ENCODE data around the gene CSTB.

The CSTB gene

DNA sequence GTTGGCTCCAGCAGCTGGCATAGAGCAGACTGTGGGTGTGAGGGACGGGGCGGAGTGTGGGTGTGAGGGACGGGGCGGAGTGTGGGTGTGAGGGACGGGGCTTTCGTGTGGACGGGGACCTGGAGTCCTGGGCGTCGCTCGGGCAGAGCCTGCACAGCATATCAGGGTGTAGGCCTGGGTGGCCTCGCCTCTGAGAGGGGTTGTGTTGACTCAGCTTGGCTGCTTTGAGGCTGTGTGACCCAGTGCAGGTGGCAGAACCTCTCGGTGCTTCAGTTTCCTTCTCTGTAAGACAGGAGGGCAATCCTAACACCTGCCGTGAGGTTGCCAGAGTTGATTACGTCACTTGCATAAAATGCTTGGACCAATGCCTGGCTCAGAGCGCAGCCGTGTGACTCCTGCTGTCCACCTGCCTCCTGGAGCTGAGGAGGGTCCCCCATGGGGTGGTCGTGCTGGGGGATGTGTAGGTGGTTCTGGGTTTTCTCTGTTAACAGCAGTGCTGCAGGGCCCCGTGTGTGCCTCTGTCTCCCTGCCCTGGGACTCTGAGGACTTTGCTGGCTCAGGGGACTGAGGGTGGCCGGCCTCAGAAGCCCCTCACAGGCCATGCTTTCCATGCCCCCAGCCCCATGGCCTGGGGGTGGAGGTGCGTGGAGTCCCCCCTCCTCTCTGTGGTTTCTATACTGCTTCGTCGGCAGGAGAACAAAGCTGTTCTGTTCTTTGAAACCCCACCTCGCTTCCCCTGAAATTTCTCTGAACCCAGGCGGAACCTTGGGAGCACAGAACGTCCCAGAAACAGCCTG lies 41.8 kb downstream of the CSTB start:
- no peak for ATAC-seq (replicated peaks)
- peak overlapping the region; percentile 14 for H3K27ac Mint-ChIP-seq
- H3K27me3 Mint-ChIP-seq = no peaks in the 10 kb centered on the region
- H3K36me3 Mint-ChIP-seq = peaks cover 20 to 38% of the 10 kb centered on the region in 2 donors
- DNase-seq = no peak
- H3K4me1 Mint-ChIP-seq = peaks cover 16 to 40% of the 10 kb centered on the region in 2 donors
- H3K4me3 Mint-ChIP-seq = no peak overlapping the region
- H3K9me3 Mint-ChIP-seq = peaks cover 0 to 1% of the 10 kb centered on the region in 2 donors

DNA sequence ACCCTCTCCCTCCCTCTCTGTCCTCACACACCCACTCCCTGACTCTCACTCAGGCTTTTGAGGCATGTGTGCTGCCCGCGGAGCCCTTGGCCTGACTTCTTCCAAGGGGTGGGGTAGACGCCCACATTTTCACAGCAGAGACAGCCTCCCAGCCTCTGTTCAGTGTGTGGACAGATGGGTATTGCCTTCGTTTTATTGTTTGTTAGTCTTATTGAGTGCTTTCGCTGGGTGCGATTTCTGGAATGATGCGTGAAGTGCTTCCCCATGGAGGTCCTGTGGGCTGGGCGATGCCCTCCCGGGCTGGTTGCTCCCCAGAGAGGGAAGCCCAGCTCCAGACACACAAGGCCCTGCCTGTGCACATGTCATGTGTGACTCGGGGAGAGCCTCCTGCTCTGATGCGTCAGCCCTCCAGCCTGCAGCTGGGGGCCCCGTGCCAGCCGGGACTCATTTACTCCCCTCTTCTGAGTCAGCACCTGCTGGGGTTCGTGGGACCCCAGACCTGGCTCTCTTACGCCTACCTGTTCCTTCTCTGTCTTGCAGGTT lies 42.5 kb downstream of the CSTB start:
- ATAC-seq (replicated peaks) = no peak
- Mint-ChIP-seq H3K36me3 (peaks cover 18 to 38% of the 10 kb centered on the region in 2 donors), H3K4me3 (no peak overlapping the region), H3K4me1 (peaks cover 20 to 42% of the 10 kb centered on the region in 2 donors), H3K27me3 (no peaks in the 10 kb centered on the region), H3K9me3 (no peaks in the 10 kb centered on the region), H3K27ac (peak overlapping the region; percentile 14)
- no peak for DNase-seq

DNA sequence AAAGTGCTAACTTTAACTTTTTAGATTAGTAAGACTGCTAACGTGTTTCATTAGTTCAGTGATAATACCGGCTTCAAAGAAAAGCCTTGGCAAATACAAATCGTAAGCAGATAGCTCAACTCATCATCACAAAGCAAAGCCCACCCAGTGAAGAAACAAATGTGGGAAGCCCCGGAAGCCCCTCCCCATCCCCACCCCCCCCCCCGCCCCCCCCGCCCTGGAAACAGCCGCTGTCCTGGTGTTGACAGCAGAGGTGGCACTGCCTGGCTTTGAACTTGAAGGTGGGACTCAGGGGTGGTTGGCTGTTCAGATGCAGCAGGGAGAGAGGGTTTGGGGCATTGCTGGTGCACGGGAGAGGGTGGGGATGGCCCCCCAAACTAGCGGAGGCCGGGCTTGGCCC lies 43.0 kb downstream of the CSTB start:
- Mint-ChIP-seq H3K36me3 (peaks cover 18 to 37% of the 10 kb centered on the region in 2 donors), H3K27me3 (no peaks in the 10 kb centered on the region), H3K27ac (no peak overlapping the region), H3K9me3 (no peaks in the 10 kb centered on the region), H3K4me3 (no peak overlapping the region), H3K4me1 (peaks cover 26 to 46% of the 10 kb centered on the region in 2 donors)
- DNase-seq = no peak
- ATAC-seq (replicated peaks) = no peak

DNA sequence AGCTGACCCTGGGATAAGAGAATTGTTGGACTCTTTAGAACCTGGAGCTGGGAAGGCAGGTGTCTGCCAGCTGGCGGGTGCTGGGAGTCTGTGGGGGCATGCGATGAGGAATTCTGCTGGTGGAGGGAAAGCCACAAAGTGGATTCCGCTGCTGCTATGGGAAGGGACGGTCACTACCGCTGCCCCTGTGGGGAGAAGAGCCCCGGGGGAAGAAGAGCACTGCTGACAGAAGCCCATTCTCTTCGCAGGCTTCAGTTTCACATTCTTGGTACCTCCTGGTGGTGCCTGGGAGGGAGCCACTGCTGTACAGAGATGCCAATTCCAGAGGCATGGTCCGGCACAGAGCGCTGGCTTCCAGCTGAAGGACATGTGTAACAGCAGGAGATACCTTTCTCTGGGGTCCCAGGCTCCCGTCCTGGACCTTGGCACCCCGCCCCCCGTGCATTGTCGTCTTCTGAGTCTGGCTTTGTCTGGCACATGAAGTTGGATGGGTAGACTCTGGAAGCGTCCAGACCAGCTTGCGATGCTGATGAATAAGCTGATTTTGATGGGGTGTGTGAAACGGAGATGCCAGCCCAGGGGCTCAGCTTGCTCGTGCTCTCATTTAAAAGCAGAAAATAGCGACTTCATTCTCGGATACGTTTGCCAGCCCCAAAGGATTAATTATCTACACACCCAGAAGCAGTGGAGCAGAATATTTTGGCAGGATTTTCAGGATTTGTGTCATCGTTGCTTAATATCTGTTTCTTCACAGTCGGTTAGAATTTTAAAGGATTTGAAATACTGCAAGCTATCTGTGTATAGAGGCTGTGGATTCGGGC lies 44.0 kb downstream of the CSTB start:
- DNase-seq (no peak), ATAC-seq (replicated peaks) (no peak)
- H3K27ac Mint-ChIP-seq = no peak overlapping the region
- H3K4me1 Mint-ChIP-seq = peaks cover 34 to 51% of the 10 kb centered on the region in 2 donors
- H3K9me3 Mint-ChIP-seq = no peaks in the 10 kb centered on the region
- H3K36me3 Mint-ChIP-seq = peaks cover 18 to 38% of the 10 kb centered on the region in 2 donors
- no peaks in the 10 kb centered on the region for H3K27me3 Mint-ChIP-seq
- no peak overlapping the region for H3K4me3 Mint-ChIP-seq

DNA sequence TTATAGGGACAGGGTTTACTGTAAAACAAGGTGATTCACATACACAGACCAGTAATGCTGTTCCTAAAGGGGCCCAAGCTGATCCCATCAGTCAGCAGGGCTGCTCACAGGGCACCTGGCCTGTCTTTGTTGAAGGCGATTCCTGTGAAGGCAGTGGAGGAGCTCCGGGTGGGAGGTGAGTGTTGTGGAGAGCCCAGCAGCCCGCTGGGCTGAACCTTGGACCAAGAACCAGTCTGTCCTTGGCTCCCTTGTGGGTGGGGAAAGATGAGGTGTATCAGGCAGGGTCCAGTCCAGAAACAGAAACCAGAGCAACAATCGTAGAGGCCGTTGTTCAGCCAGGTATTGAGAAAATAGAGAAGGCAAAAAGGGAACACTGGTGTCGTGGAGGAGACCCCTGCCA lies 44.6 kb downstream of the CSTB start:
- ATAC-seq (replicated peaks) = no peak
- Mint-ChIP-seq H3K27ac (peak overlapping the region; percentile 84), H3K4me1 (peaks cover 41 to 56% of the 10 kb centered on the region in 2 donors), H3K9me3 (peaks cover 0 to 3% of the 10 kb centered on the region in 2 donors), H3K27me3 (no peaks in the 10 kb centered on the region), H3K36me3 (peaks cover 15 to 39% of the 10 kb centered on the region in 2 donors), H3K4me3 (no peak overlapping the region)
- no peak for DNase-seq

DNA sequence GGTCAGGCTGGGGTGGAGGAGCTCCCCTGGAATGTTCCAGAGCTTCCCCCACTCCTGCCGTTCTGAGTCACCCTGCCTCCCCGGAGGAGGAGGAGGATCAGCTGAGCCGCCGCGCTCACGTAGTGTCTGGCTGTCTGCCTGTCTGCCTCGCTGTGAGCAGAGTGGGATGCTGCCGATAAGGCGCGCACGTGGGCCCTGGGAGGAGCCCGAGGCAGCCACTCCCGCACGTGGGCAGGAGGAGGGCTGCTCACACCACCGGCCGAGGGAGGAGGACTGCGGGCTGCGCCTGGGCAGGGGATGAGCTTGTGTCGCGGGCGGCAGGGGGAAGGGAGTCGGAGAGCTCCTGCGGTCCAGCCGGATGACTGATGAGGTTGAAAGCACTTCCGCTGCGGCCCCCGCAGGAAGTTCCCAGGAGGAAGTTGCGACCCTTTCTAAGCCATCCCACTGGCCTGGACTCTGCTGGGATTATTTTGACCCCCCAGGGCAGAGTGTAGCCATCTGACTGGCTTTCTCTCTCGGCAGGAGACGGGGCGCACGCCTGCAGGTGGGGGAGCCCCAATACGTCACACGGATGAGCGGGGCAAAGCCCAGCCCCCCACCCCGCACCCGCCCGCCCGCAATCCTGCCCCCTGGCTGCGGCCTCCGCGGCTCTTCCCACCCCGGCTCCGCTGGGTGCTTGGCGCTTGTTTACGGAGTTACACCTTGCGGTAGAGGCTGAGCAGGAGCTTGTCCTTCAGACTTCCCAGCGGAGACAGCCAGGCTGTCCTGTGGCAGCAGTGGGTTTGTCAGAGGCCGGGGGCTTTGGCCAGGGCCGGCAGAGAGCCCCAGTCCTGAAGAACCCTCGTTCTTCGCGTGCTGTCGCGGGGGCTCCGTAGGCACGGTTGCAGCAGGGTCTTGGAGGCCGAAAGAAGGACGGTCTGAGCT lies 47.4 kb downstream of the CSTB start:
- Mint-ChIP-seq H3K36me3 (peaks cover 10 to 38% of the 10 kb centered on the region in 2 donors), H3K27ac (peak overlapping the region; percentile 95), H3K9me3 (peaks cover 0 to 3% of the 10 kb centered on the region in 2 donors), H3K27me3 (no peaks in the 10 kb centered on the region), H3K4me1 (peaks cover 54 to 69% of the 10 kb centered on the region in 2 donors), H3K4me3 (peak overlapping the region; percentile 90)
- ATAC-seq (replicated peaks) (peak; percentile 84 to 85), DNase-seq (peak; percentile 87)

DNA sequence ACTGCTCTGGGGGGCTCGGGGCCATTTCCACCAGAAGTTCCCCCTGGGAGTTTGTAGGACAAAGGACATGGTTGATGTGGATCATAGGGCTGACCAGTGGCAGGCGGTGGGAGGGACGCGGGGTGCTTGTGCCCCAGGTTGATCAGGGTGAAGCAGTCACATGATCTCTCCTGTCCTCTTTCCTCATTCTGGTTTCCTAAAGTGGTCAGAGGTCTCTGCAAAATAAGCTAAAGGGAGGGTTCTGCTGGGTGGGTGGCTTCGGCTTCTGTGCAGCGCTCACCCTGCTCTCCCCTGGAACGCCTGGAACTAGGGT lies 48.0 kb downstream of the CSTB start:
- peak overlapping the region; percentile 95 for H3K27ac Mint-ChIP-seq
- H3K4me3 Mint-ChIP-seq = peak overlapping the region; percentile 90
- ATAC-seq (replicated peaks) (peak; percentile 20 to 31), DNase-seq (no peak)
- H3K27me3 Mint-ChIP-seq = no peaks in the 10 kb centered on the region
- H3K4me1 Mint-ChIP-seq = peaks cover 53 to 70% of the 10 kb centered on the region in 2 donors
- peaks cover 10 to 36% of the 10 kb centered on the region in 2 donors for H3K36me3 Mint-ChIP-seq
- peaks cover 0 to 3% of the 10 kb centered on the region in 2 donors for H3K9me3 Mint-ChIP-seq

DNA sequence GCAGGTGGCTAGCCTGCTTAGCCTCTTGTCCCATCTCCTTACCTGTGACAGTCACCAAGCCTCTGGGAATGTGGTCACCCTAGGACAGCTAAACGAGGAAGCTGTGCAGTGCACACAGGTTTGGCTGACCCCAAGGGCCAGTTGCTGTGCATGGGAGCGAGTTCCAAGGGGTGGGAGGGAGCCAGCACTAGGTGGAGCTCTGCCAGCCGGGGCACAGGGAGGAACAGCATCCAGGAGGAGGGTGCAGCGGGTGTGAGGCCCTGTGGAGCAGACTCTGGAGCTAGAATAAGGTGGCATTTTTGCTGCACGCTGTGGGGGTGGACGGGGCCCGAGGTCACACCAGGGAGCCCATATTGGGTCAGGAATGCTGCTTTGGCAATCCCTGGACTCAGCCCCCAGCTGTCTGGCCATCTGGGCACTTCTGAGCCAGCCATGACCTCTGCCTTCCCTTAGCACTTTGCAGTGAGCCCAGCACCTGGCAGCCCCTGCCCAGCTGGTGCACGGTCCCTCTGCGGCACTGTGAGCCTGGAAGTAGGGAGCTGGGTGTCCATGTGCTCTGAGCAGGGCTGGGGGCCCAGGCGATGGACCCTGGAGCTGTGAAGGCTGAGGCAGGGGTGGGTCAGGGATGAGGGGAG lies 48.5 kb downstream of the CSTB start:
- no peak for DNase-seq
- ATAC-seq (replicated peaks) = no peak
- peak overlapping the region; percentile 90 for H3K4me3 Mint-ChIP-seq
- H3K4me1 Mint-ChIP-seq = peaks cover 54 to 75% of the 10 kb centered on the region in 2 donors
- H3K9me3 Mint-ChIP-seq = peaks cover 0 to 3% of the 10 kb centered on the region in 2 donors
- no peaks in the 10 kb centered on the region for H3K27me3 Mint-ChIP-seq
- peak overlapping the region; percentile 95 for H3K27ac Mint-ChIP-seq
- H3K36me3 Mint-ChIP-seq = peaks cover 10 to 38% of the 10 kb centered on the region in 2 donors

DNA sequence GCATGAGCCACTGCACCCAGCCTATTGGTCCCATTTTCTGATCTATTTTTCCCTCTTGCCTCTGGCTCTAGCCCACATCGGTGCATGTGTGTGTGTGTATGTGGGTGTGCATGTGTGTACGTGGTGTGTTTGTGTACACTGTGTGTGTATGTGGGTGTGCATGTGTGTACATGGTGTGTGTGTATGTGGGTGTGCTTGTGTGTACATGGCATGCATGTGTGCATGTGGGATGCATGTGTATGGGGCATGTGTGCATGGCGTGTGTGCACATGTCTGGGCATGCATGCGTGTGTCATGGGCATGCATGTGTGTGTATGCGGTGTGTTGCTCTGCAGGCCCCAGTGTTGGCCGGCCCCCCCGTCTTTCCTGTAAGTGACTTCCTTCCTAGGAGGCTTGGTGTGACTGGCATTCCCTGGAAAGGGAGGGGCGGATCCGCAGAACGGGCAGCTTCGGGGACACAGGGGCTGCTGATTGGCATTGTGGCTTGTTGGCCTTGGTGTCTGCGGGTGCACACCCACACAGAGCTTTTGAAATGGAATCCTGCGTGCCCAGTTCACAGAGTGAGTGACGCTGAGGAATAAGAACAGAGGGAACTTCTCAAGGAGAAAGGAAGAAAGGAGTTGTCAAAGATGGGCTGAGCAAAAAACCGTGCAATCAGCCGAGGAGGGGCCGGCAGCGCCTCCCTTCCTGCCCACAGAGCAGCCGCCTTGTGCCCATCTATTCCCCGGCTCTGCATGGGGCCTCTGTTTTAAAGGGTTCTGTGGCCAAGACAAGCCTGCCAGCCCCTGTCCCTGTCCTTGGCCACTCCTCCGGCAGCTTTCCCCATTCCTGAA lies 49.2 kb downstream of the CSTB start:
- no peak for DNase-seq
- no peak for ATAC-seq (replicated peaks)
- Mint-ChIP-seq H3K4me3 (peak overlapping the region; percentile 50 to 70), H3K36me3 (peaks cover 10 to 40% of the 10 kb centered on the region in 2 donors), H3K4me1 (peaks cover 59 to 82% of the 10 kb centered on the region in 2 donors), H3K9me3 (peaks cover 0 to 3% of the 10 kb centered on the region in 2 donors), H3K27ac (peak overlapping the region; percentile 85), H3K27me3 (no peaks in the 10 kb centered on the region)
